GM10266 (cell line): Measurements from ENCODE around the gene RALGDS.

Experiments used
- DNase-seq: peaks from one replicate; pipeline ENCODE4 v3.0.0; 2012; ENCODE audit errors: extremely low spot score
- TF ChIP-seq, protein P1 (sequence below): IDR thresholded peaks from 2 replicates; pipeline ENCODE4 v1.5.1; 2012; ENCODE audit warnings: mild to moderate bottlenecking, low read depth; ENCODE audit not compliant: control insufficient read depth, insufficient read depth; ENCODE audit errors: missing control alignments

Gene RALGDS

DNA sequence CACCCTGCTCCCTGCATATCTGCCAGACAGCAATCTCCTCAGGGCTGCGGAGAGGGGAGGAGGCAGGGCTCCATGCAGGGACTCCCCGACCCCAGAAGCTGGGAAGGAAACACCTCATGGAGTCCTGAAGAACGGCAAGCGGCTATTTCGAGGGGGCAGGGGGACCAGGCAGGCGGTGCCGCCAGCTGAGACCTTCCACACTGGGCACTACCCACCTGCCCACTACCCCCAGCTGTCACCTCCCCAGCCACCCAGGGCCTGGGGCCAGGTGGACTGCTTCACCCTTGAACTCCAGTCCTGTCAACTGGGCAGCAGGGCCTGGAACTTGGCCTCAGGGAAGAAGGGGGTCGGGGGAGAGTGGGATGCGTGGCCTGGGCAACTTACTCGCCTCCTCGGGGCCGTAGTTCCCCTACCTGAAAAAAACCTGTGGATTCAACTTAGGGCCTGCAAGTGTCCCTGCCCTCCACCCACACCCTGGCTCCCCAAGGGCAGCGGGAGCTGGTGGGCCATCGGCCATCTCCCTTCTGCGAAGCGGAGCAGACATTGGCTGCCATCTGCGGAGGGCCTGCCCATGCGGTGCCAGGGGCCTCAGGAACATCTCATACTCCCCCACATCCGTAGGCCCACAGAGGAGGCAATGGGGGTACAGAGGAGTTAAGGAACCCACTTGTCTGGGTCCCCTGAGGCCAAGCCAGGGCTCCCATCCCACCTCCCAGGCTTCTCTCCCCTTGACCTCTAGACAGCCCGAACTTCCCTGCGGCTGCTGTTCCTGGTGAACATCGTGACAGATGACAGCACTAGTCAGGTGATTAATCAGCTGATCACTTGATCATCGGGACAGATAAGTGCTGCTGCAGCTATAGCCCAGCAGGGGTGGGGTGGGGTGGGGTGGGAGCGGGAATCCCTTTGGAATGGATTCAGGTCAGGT lies 18.5 kb upstream of the RALGDS start:
- DNase-seq = no peak
- TF ChIP-seq, protein P1, sequence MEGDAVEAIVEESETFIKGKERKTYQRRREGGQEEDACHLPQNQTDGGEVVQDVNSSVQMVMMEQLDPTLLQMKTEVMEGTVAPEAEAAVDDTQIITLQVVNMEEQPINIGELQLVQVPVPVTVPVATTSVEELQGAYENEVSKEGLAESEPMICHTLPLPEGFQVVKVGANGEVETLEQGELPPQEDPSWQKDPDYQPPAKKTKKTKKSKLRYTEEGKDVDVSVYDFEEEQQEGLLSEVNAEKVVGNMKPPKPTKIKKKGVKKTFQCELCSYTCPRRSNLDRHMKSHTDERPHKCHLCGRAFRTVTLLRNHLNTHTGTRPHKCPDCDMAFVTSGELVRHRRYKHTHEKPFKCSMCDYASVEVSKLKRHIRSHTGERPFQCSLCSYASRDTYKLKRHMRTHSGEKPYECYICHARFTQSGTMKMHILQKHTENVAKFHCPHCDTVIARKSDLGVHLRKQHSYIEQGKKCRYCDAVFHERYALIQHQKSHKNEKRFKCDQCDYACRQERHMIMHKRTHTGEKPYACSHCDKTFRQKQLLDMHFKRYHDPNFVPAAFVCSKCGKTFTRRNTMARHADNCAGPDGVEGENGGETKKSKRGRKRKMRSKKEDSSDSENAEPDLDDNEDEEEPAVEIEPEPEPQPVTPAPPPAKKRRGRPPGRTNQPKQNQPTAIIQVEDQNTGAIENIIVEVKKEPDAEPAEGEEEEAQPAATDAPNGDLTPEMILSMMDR = no peak

DNA sequence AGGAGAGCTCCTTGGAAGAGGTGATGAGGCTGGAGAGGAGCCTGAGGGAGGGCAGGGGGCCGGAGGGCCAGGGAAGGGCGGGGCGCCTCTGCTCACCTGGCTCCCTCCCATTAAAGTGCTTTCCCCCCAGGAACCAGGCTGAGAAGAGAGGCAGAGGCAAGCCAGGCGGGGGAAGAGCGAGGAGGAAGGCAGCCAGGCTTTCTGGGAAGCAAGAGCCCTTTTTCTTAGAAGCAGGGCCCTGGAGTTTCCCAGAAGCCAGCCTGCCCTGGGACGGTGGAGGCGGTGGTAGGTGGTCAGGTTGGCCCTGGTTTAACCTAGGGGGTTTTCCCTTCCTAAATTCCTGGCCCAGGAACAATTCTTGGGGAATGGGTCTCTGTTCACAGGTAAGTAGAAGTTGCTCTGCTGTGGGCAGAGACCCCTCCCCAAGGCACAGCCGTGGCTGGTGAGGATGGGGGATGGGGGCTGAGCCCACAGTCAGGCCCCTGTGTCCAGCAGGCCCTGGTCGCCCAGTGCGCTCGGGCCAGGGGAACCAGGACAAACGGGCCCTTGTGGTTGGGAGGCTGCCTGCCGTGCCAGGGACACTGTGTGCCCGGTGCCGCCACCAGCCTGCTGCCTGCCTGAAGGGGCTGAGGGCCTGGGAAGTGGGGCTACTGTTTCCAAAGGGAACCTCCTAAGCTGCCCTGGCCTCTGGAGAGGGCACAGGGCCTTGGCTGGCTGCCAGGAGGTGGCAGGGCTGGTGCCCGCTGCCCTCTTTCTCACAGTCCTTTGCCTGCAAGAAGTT lies 16.6 kb upstream of the RALGDS start:
- DNase-seq = no peak

DNA sequence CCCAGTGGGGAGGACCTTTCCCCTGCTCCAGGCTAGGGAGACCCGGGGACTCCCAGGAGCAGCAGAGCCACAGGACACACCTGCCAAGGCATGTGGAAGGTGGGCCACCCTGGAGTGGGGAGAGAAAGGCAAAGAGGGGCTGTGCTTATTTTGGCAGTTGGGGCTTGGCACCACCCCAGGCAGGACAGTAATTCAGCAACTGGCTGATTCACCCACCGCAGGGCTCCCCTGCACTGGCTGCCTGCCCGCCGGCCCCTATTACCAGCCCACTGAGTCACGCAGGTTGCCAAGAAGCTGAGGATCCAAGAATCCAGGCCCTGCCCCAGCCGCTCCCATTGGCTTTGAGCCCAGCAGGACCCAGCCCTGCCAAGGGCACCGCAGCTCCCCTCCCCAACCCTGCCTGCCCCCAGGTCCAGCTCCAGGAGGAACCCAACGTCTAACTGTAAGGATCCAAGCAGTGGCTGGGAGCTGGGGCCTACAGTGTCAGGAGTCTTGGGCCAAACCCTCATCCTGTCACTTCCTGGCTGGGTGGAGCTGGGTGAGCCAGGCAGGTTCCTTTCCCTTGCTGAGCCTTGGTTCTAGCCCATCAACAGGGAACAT lies 14.2 kb upstream of the RALGDS start:
- DNase-seq = no peak
- TF ChIP-seq, protein P1 = no peak

More for the DNA sequence above, 16.6 kb upstream of the RALGDS start:
- TF ChIP-seq, protein P1 = no peak

DNA sequence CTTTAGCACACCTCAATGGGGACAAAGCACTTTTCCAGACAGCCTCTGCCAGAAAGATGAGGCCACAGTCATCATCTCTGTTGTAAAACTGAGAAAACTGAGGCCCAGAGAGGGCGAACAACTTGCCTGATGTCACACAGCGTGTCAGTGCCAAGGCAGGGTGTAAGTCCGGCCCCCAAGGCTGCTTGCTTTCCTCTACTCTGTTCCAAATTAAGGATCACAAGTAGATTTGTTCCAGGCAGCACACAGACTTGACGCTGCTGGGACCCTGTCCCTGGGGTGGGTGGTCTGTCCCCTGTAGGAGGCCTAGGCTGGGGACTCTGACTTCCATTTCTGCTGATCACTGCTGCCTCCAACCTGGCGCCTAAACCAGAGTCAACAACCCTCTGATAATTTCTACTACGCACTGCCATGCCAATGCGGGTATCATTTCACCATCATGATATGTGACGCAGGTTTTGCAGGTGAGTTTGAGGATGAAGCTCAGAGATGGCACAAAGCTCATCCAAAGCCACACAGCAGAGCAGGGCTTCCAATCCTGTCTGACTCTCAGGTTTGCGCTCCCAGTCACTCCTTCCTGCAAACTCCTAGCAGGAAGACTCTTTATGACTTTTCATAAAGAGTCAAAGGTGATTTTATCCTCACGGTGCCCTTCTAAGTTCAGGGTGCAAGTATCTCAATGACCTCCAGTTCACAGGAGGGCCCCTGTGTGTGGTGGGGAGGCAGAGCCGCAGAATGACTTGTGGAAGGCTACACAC lies 13.5 kb upstream of the RALGDS start:
- DNase-seq = no peak
- TF ChIP-seq, protein P1 = no peak

DNA sequence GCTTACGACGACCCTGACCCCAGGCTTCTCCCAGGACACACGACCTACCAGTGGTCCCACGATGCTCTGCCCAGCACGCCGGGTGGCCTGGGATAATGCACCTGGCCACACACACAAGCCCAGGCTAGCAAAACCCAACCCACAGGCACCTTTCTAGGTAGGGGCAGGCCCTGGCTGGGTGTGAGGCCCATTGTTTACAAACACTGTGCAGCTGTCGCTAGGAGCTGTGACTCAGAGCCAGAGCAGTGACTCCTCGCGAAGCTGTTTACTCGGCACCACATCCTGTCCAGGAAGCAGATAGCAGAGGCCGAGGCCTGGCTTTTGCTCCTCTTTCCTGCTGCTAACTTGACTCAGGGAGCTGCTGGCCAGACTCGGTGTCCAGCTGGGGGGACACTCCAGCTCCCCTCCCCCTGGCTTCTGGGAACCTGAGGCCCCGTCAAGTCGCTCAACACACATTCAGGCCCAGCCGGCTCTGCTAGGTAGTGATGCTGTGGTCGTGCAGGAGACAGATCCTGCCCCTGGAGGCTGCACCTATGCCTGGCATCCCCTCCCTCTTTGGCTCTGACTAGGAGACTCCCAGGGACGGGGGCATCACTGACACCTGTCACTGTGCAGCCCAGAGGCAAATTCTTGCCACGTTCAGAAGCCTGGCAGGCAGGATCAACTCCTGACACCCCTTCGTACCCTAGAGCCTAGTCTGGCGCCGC lies 12.8 kb upstream of the RALGDS start:
- TF ChIP-seq, protein P1 = peak; percentile 3
- peak; percentile 96 for DNase-seq

DNA sequence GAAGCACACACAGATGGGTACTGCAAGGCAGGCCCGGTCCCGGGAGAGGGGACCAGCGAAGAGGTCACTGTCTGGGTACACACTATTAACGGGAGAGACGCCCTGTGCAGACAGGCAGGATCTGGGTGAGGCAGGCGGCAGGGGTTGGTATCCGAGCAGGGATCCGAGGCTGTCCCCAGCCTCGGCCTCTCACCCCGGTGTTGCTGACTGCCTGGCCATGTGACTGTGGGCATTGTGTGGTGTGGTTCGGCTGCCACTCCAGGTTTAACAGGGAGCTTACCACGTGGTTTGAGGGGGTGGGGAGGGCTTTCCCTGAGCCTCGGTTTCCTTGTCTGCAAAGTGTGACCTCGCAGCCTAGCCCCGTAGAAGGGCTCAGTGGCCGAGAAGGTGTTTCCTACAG lies 11.1 kb upstream of the RALGDS start:
- TF ChIP-seq, protein P1 = no peak
- no peak for DNase-seq
